Activated CD8-positive, alpha-beta T cell treated with anti-CD3 and anti-CD28 coated beads for 36 hours (primary cell): ENCODE measurements around the gene CATSPERD. TPM values are rescaled to one million over a fixed set of nuclear protein-coding genes. Genes with fewer than 3 reads are reported as not detected.

ENCODE experiments used
- ATAC-seq: fragments of 200-7000 bp; cut with Tn5 transposase; one replicate; pipeline ENCODE4 v1.10.0; 2021; ENCODE audit warnings: mild to moderate bottlenecking, moderate library complexity
- CTCF ChIA-PET: fragments of 350-600 bp; sonication (Branson Sonifier 250); formaldehyde crosslinking; loops from one replicate; lab custom pipeline; 2021; ENCODE audit warnings: antibody characterized with exemption; lab: Charles Lee
- POLR2A ChIA-PET: fragments of 350-600 bp; sonication (Branson Sonifier 250); formaldehyde crosslinking; loops from one replicate; lab custom pipeline; 2021; ENCODE audit warnings: antibody characterized with exemption; lab: Charles Lee
- DNase-seq: peaks from one replicate; pipeline ENCODE4 v3.0.0-alpha.2; 2020
- H3K27ac Mint-ChIP-seq: one replicate; pipeline ENCODE4 v1.8.0; 2021; ENCODE audit warnings: mild to moderate bottlenecking, mixed read lengths
- H3K27me3 Mint-ChIP-seq: one replicate; pipeline ENCODE4 v1.8.0; 2021; ENCODE audit warnings: mixed read lengths
- H3K36me3 Mint-ChIP-seq: one replicate; pipeline ENCODE4 v1.8.0; 2021; ENCODE audit warnings: low read depth, mixed read lengths
- H3K4me1 Mint-ChIP-seq: one replicate; pipeline ENCODE4 v1.8.0; 2021; ENCODE audit warnings: low read depth, mixed read lengths
- H3K4me3 Mint-ChIP-seq: one replicate; pipeline ENCODE4 v1.8.0; 2021; ENCODE audit warnings: mild to moderate bottlenecking, moderate library complexity, mixed read lengths
- H3K9me3 Mint-ChIP-seq: one replicate; pipeline ENCODE4 v1.8.0; 2021; ENCODE audit warnings: mixed read lengths
- intact Hi-C: fragments of 100-400 bp; cut with micrococcal nuclease; formaldehyde crosslinking; loops from one replicate; pipeline ENCODE4 v1.10.0; 2022
- total RNA-seq, 2 experiments: library from RNA; stranded (reverse); gene quantifications; one replicate each; pipeline ENCODE4 v1.2.3, GENCODE V29; 2021
- TF ChIP-seq, protein P1 (sequence below): fragments of 200-600 bp; IDR thresholded peaks from one replicate; pipeline ENCODE4 v1.8.0; 2022; ENCODE audit warnings: antibody characterized with exemption, mild to moderate bottlenecking

CATSPERD gene
- total RNA-seq, 2 experiments from 2014 or later, result not detected

GRCh38 chr19:5674714-5675113 lies 45.7 kb upstream of the CATSPERD start:
- ATAC-seq (no peak), DNase-seq (no peak)
- Mint-ChIP-seq H3K9me3 (no peaks in the 10 kb centered on the region), H3K4me3 (no peak overlapping the region), H3K36me3 (peaks cover 27% of the 10 kb centered on the region), H3K27me3 (no peaks in the 10 kb centered on the region), H3K27ac (no peak overlapping the region), H3K4me1 (peaks cover 8% of the 10 kb centered on the region)
- ChIA-PET CTCF (no interaction called here), POLR2A (interaction anchor here (2.1 kb wide), 1 partner anchor 52 kb away, joined by 13 read pairs; the partner anchor contains the start of genes SAFB and SAFB2)
- TF ChIP-seq, protein P1, sequence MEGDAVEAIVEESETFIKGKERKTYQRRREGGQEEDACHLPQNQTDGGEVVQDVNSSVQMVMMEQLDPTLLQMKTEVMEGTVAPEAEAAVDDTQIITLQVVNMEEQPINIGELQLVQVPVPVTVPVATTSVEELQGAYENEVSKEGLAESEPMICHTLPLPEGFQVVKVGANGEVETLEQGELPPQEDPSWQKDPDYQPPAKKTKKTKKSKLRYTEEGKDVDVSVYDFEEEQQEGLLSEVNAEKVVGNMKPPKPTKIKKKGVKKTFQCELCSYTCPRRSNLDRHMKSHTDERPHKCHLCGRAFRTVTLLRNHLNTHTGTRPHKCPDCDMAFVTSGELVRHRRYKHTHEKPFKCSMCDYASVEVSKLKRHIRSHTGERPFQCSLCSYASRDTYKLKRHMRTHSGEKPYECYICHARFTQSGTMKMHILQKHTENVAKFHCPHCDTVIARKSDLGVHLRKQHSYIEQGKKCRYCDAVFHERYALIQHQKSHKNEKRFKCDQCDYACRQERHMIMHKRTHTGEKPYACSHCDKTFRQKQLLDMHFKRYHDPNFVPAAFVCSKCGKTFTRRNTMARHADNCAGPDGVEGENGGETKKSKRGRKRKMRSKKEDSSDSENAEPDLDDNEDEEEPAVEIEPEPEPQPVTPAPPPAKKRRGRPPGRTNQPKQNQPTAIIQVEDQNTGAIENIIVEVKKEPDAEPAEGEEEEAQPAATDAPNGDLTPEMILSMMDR, result no peak
- intact Hi-C loops, result no loop called here

GRCh38 chr19:5676105-5676771 lies 44.2 kb upstream of the CATSPERD start:
- TF ChIP-seq, protein P1, result no peak
- Mint-ChIP-seq H3K27ac (no peak overlapping the region), H3K36me3 (peaks cover 20% of the 10 kb centered on the region), H3K9me3 (no peaks in the 10 kb centered on the region), H3K4me1 (peaks cover 11% of the 10 kb centered on the region), H3K4me3 (no peak overlapping the region), H3K27me3 (no peaks in the 10 kb centered on the region)
- intact Hi-C loops, result no loop called here
- DNase-seq (no peak), ATAC-seq (no peak)
- CTCF ChIA-PET, result interaction anchor here (1.2 to 1.4 kb wide), 3 partner anchors 10 to 13 kb away, joined by 3 to 5 read pairs (median 3); no protein-coding TSS in a partner anchor
- POLR2A ChIA-PET, result interaction anchor here (0.8 to 2.2 kb wide), 6 partner anchors 10 to 152 kb away, joined by 3 to 13 read pairs (median 4); partner anchors contain the start of genes SAFB and SAFB2

- H3K27me3 Mint-ChIP-seq, result no peaks in the 10 kb centered on the region
- H3K27ac Mint-ChIP-seq, result no peak overlapping the region
- intact Hi-C loops, result no loop called here
- ChIA-PET CTCF (interaction anchor here (1.4 kb wide), 2 partner anchors 11 to 12 kb away, joined by 3 to 5 read pairs; no protein-coding TSS in a partner anchor), POLR2A (interaction anchor here (1.0 to 2.2 kb wide), 3 partner anchors 11 to 151 kb away, joined by 3 to 10 read pairs (median 3); no protein-coding TSS in a partner anchor)
- peaks cover 20% of the 10 kb centered on the region for H3K36me3 Mint-ChIP-seq
- peaks cover 15% of the 10 kb centered on the region for H3K4me1 Mint-ChIP-seq
- DNase-seq, result no peak
- no peaks in the 10 kb centered on the region for H3K9me3 Mint-ChIP-seq
- ATAC-seq, result no peak
- TF ChIP-seq, protein P1, result no peak
- no peak overlapping the region for H3K4me3 Mint-ChIP-seq
These were observed 43.7 kb upstream of the CATSPERD start for GRCh38 chr19:5676772-5677105.

GRCh38 chr19:5677136-5677535 lies 43.3 kb upstream of the CATSPERD start:
- Mint-ChIP-seq H3K4me3 (no peak overlapping the region), H3K9me3 (no peaks in the 10 kb centered on the region), H3K4me1 (peaks cover 15% of the 10 kb centered on the region), H3K36me3 (peaks cover 18% of the 10 kb centered on the region), H3K27ac (no peak overlapping the region), H3K27me3 (no peaks in the 10 kb centered on the region)
- CTCF ChIA-PET, result interaction anchor here (1.4 kb wide), 2 partner anchors 11 to 12 kb away, joined by 3 to 5 read pairs; no protein-coding TSS in a partner anchor
- intact Hi-C loops, result no loop called here
- no peak for DNase-seq
- POLR2A ChIA-PET, result interaction anchor here (1.0 to 2.2 kb wide), 3 partner anchors 10 to 151 kb away, joined by 3 to 10 read pairs (median 3); no protein-coding TSS in a partner anchor
- TF ChIP-seq, protein P1, result no peak
- ATAC-seq, result no peak

DNA sequence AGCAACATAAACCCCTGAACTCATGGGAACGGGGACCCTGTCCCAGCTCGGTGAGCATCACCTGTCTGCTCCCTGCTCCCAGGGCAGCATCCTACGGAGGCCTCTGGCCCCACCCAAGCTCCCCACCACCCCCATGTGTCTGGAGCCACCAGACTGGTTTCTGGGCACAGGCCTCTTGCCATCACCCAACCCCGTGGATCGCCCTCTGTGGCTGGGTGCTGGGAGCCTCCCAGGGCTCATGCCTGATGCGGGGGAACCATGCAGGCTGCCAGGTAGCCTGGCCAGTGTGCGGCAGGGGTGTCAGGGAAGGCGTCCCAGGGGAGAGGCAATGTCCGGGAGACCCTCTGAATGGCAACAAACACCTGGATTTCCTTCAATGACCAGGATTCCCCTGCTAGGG lies 42.9 kb upstream of the CATSPERD start:
- peaks cover 15% of the 10 kb centered on the region for H3K4me1 Mint-ChIP-seq
- no peak overlapping the region for H3K4me3 Mint-ChIP-seq
- intact Hi-C loops, result no loop called here
- TF ChIP-seq, protein P1, result no peak
- no peaks in the 10 kb centered on the region for H3K27me3 Mint-ChIP-seq
- POLR2A ChIA-PET, result interaction anchor here (1.0 to 2.2 kb wide), 3 partner anchors 10 to 150 kb away, joined by 3 to 10 read pairs (median 3); no protein-coding TSS in a partner anchor
- CTCF ChIA-PET, result no interaction called here
- DNase-seq, result no peak
- H3K36me3 Mint-ChIP-seq, result peaks cover 18% of the 10 kb centered on the region
- no peak for ATAC-seq
- no peak overlapping the region for H3K27ac Mint-ChIP-seq
- H3K9me3 Mint-ChIP-seq, result no peaks in the 10 kb centered on the region
